Measurements from ENCODE around the gene ZNF516.

DNA sequence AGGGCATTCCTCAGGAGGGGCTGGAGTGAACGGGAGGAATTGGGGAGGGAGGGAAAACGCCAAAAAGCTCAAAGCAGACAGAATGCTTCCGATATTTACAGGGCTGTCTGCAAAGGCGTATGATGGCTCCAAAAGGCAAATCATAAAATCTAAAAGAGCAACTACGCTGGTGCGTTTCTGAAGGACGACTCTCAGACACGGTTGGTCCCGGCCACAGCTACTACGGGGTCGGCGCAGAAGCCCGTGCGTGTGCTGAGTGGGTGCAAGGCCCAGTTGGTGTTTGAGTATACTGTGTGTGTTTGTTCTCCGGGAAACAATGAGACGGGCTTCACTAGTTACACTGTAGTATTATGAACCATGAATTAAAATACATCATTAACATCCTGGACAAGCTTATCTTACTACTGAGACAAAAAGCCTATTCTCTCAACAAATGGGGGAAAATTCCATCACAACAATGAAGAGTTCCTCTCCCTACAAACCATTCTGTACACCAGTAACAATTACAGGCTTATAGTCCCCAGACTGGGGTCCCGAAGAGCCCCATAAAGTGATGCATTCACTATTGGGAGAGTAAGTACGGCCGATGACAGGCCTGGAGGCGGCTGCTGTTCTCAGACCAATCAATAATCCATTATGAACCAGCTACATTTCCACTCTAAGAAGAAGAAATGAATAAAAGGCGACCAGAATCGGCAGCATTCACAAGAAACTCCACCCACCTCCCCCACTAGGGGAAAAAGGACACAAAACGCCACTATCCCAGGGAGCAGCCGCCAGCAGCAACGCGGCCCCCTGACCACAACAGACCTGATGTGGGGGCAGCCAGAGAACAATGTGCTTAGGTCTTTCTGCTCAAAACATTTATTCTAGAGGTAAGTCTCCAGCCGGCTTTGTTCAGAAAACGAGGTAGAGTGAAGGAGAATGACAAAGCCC, 43.4 kb downstream of the ZNF516 start:
- TF ChIP-seq, protein P1, sequence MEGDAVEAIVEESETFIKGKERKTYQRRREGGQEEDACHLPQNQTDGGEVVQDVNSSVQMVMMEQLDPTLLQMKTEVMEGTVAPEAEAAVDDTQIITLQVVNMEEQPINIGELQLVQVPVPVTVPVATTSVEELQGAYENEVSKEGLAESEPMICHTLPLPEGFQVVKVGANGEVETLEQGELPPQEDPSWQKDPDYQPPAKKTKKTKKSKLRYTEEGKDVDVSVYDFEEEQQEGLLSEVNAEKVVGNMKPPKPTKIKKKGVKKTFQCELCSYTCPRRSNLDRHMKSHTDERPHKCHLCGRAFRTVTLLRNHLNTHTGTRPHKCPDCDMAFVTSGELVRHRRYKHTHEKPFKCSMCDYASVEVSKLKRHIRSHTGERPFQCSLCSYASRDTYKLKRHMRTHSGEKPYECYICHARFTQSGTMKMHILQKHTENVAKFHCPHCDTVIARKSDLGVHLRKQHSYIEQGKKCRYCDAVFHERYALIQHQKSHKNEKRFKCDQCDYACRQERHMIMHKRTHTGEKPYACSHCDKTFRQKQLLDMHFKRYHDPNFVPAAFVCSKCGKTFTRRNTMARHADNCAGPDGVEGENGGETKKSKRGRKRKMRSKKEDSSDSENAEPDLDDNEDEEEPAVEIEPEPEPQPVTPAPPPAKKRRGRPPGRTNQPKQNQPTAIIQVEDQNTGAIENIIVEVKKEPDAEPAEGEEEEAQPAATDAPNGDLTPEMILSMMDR (tag by site-specific recombination; IDR thresholded peaks at IDR 0.05): no peak
- TF ChIP-seq ZNF521 (tag by site-specific recombination; IDR thresholded peaks at IDR 0.05): no peak
- TF ChIP-seq ZNF530 (tag by site-specific recombination; IDR thresholded peaks at IDR 0.05; ENCODE audit: low read depth): no peak
- TF ChIP-seq HOXA7 (CRISPR knock-in tag; IDR thresholded peaks at IDR 0.05; ENCODE audit: borderline replicate concordance): no peak
- no peak for TF ChIP-seq ZNF433 (tag by site-specific recombination; IDR thresholded peaks at IDR 0.05; ENCODE audit: low read depth)

Data from HEK293 (cell line).